GM12892 (cell line): ENCODE measurements around the gene ARHGAP29.

ENCODE experiments used
- POLR2A ChIP-seq: IDR thresholded peaks from 2 replicates; pipeline ENCODE4 v1.6.1; 2011; ENCODE audit warnings: low read depth, low read length, control low read depth
- TAF1 ChIP-seq: IDR thresholded peaks from 2 replicates; pipeline ENCODE4 v1.6.1; 2011; ENCODE audit warnings: low read depth, mild to moderate bottlenecking, control low read depth, low read length, borderline replicate concordance

DNA sequence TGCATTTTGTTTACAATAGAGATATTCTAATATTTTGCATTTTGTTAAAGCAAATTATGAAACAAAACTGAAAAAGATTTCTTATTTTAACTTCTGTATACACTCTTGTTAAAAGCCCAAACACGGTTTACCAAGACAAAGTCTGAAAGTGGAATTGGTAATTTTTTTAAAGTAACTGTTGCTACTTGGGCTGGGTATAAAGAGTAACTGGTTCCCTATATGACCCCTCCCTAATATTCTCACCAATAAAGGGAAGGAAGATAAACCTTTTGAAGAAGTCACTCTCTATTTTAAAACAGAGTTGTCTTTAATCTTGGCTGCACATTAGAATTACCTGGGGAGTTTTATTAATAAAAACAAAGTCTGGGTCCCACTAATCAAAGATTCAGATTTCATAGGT lies 27.4 kb downstream of the ARHGAP29 start:
- TF ChIP-seq POLR2A (no peak), TAF1 (no peak)
